Measurements from ENCODE around the gene PRR15L. TPM values are rescaled to one million over a fixed set of nuclear protein-coding genes. Genes with fewer than 3 reads are reported as not detected.

Gene PRR15L
- total and polyA plus RNA-seq, 2 of the 8 experiments (the other 6 are each of a cell fraction or from before 2014, with no cell fraction given), result 0.26 to 1.1 TPM

DNA sequence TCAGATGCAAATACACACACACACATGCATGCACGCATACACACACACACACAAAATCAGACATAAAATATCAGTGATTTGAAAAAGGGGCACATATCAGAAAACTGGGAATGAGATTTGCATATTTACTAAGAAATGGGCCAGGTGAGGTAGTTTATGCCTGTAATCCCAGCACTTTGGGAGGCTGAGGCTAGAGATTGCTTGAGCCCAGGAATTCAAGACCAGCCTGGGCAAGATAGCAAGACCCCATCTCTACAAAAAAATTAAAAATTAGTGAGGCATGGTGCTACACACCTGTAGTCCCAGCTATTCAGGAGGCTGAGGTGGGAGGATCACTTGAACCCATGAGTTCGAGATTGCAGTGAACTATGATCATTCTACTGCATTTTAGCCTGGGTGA is 38.7 kb downstream of the PRR15L start (continued):
- TF ChIP-seq CHD7 (IDR thresholded peaks at IDR 0.05; ENCODE audit: insufficient replicate concordance, low read length) (no peak), RNF2 (IDR thresholded peaks at IDR 0.05; ENCODE audit: borderline replicate concordance, low read depth, low read length, missing control alignments, poor library complexity, severe bottlenecking) (no peak), TAF7 (optimal IDR thresholded peaks at IDR 0.05; ENCODE audit: borderline replicate concordance, low read depth, low read length) (no peak), SP2 (IDR thresholded peaks at IDR 0.05; ENCODE audit: low read length) (no peak), MAFK (IDR thresholded peaks at IDR 0.05; ENCODE audit: low read depth, low read length) (no peak), POLR2AphosphoS5 (IDR thresholded peaks at IDR 0.05; ENCODE audit: low read depth, low read length) (no peak), TBP (IDR thresholded peaks at IDR 0.05; ENCODE audit: low read depth, low read length) (no peak), HDAC6 (IDR thresholded peaks at IDR 0.05; ENCODE audit: low read depth, low read length) (no peak), CEBPB (IDR thresholded peaks at IDR 0.05; ENCODE audit: low read depth, low read length) (no peak), SUZ12 (IDR thresholded peaks at IDR 0.05; ENCODE audit: low read length) (no peak), SIRT6 (IDR thresholded peaks at IDR 0.05; ENCODE audit: low read length) (no peak)
- TF ChIP-seq, protein P1, sequence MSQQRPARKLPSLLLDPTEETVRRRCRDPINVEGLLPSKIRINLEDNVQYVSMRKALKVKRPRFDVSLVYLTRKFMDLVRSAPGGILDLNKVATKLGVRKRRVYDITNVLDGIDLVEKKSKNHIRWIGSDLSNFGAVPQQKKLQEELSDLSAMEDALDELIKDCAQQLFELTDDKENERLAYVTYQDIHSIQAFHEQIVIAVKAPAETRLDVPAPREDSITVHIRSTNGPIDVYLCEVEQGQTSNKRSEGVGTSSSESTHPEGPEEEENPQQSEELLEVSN (IDR thresholded peaks at IDR 0.05), result no peak

Measured in H1 (cell line).